GM18951 (cell line): ENCODE measurements around the gene PTPRE.

ENCODE experiments used
- POLR2A ChIP-seq: IDR thresholded peaks from 4 replicates; pipeline ENCODE4 v1.6.1; 2011; ENCODE audit warnings: mild to moderate bottlenecking; ENCODE audit not compliant: insufficient read length, insufficient read depth; ENCODE audit errors: extremely low read depth
- in situ Hi-C: fragments of 300-500 bp; cut with MboI; formaldehyde crosslinking; loops from one replicate; pipeline ENCODE4 v1.12.0; 2022; ENCODE audit warnings: low sequenced_read_pairs, mixed read lengths, inconsistent platforms; ENCODE audit not compliant: unreplicated experiment

The PTPRE gene

GRCh38 chr10:127945341-127945758, 38.4 kb downstream of the PTPRE start:
- no peak for TF ChIP-seq POLR2A

GRCh38 chr10:127945948-127946711, 39.2 kb downstream of the PTPRE start:
- TF ChIP-seq POLR2A, result no peak
- in situ Hi-C loops, result no loop called here

More at GRCh38 chr10:127945341-127945758, 38.4 kb downstream of the PTPRE start:
- in situ Hi-C loops, result no loop called here

GRCh38 chr10:127947211-127947610, 40.3 kb downstream of the PTPRE start:
- in situ Hi-C loops, result no loop called here
- TF ChIP-seq POLR2A, result no peak

GRCh38 chr10:127948791-127949190, 41.9 kb downstream of the PTPRE start:
- no peak for TF ChIP-seq POLR2A
- in situ Hi-C loops, result no loop called here

GRCh38 chr10:127949831-127950230, 42.9 kb downstream of the PTPRE start:
- TF ChIP-seq POLR2A, result no peak
- in situ Hi-C loops, result no loop called here

- TF ChIP-seq POLR2A, result no peak
- in situ Hi-C loops, result no loop called here
Observed at GRCh38 chr10:127951861-127952574, 45.1 kb downstream of the PTPRE start.

- TF ChIP-seq POLR2A, result no peak
- in situ Hi-C loops, result no loop called here
Observed at GRCh38 chr10:127952575-127952869, 45.6 kb downstream of the PTPRE start.

- in situ Hi-C loops, result no loop called here
- no peak for TF ChIP-seq POLR2A
Observed at GRCh38 chr10:127952918-127953317, 46.0 kb downstream of the PTPRE start.

- in situ Hi-C loops, result no loop called here
- TF ChIP-seq POLR2A, result no peak
Observed at GRCh38 chr10:127953876-127954275, 47.0 kb downstream of the PTPRE start.

- in situ Hi-C loops, result no loop called here
- TF ChIP-seq POLR2A, result no peak
Observed at GRCh38 chr10:127959428-127959827, 52.5 kb downstream of the PTPRE start.

- no peak for TF ChIP-seq POLR2A
- in situ Hi-C loops, result no loop called here
Observed at GRCh38 chr10:127961071-127961470, 54.2 kb downstream of the PTPRE start.

- in situ Hi-C loops, result no loop called here
- TF ChIP-seq POLR2A, result no peak
Observed at GRCh38 chr10:127962205-127962604, 55.3 kb downstream of the PTPRE start.

- in situ Hi-C loops, result no loop called here
- TF ChIP-seq POLR2A, result no peak
Observed at GRCh38 chr10:127963136-127963535, 56.2 kb downstream of the PTPRE start.

- in situ Hi-C loops, result no loop called here
- TF ChIP-seq POLR2A, result no peak
Observed at GRCh38 chr10:127964621-127965020, 57.7 kb downstream of the PTPRE start.
